Measurements from ENCODE around the gene FBN1. TPM values are rescaled to one million over a fixed set of nuclear protein-coding genes. Genes with fewer than 3 reads are reported as not detected.
A peak's percentile ranks its signal among the peaks of the same experiment; 100 is the strongest.

FBN1 gene
- polyA plus RNA-seq, 1 donor, result 98.2 TPM

GRCh38 chr15:48514103-48514816, 131.2 kb downstream of the FBN1 start:
- DNase-seq, result no peak

- no peak for DNase-seq
Measured at GRCh38 chr15:48510976-48511375, 134.5 kb downstream of the FBN1 start.

- peak; percentile 44 for DNase-seq
Measured at GRCh38 chr15:48507416-48508065, 138.0 kb downstream of the FBN1 start.

- DNase-seq, result no peak
Measured at GRCh38 chr15:48505067-48505466, 140.4 kb downstream of the FBN1 start.

- no peak for DNase-seq
Measured at GRCh38 chr15:48501208-48501607, 144.3 kb downstream of the FBN1 start.

- no peak for DNase-seq
Measured at GRCh38 chr15:48500595-48500994, 144.9 kb downstream of the FBN1 start.

GRCh38 chr15:48499978-48500377, 145.5 kb downstream of the FBN1 start:
- no peak for DNase-seq

- DNase-seq, result no peak
Measured at GRCh38 chr15:48498828-48499227, 146.7 kb downstream of the FBN1 start.

- no peak for DNase-seq
Measured at GRCh38 chr15:48494631-48495030, 150.9 kb downstream of the FBN1 start.

- no peak for DNase-seq
Measured at GRCh38 chr15:48493763-48494225, 151.7 kb downstream of the FBN1 start.

GRCh38 chr15:48493084-48493762, 152.3 kb downstream of the FBN1 start:
- DNase-seq, result no peak

GRCh38 chr15:48486228-48486627, 159.3 kb downstream of the FBN1 start:
- DNase-seq, result no peak

- DNase-seq, result no peak
Measured at GRCh38 chr15:48481802-48482201, 163.7 kb downstream of the FBN1 start.

- no peak for DNase-seq
Measured at GRCh38 chr15:48479751-48480150, 165.8 kb downstream of the FBN1 start.

GRCh38 chr15:48478581-48478980, 166.9 kb downstream of the FBN1 start:
- no peak for DNase-seq

GRCh38 chr15:48477795-48478360, 167.6 kb downstream of the FBN1 start:
- no peak for DNase-seq

GRCh38 chr15:48475600-48476395, 169.7 kb downstream of the FBN1 start:
- no peak for DNase-seq

GRCh38 chr15:48473667-48474066, 171.8 kb downstream of the FBN1 start:
- no peak for DNase-seq

- no peak for DNase-seq
Measured at GRCh38 chr15:48472756-48473155, 172.8 kb downstream of the FBN1 start.

GRCh38 chr15:48471073-48471472, 174.4 kb downstream of the FBN1 start:
- no peak for DNase-seq

GRCh38 chr15:48470096-48470495, 175.4 kb downstream of the FBN1 start:
- no peak for DNase-seq

- no peak for DNase-seq
Measured at GRCh38 chr15:48469681-48470080, 175.8 kb downstream of the FBN1 start.
